HepG2 (cell line): ENCODE measurements around the gene ZNF607. TPM values are rescaled to one million over a fixed set of nuclear protein-coding genes. Genes with fewer than 3 reads are reported as not detected.
A peak's percentile ranks its signal among the peaks of the same experiment; 100 is the strongest.

ENCODE experiments used
- AHR ChIP-seq: IDR thresholded peaks from 2 replicates; pipeline ENCODE4 v1.6.1; 2018; ENCODE audit warnings: missing genetic modification reagents, missing compliant biosample characterization
- BHLHE40 ChIP-seq: IDR thresholded peaks from 2 replicates; pipeline ENCODE4 v1.6.1; 2011; ENCODE audit warnings: low read length, improper control_type of control experiment
- CEBPG ChIP-seq: IDR thresholded peaks from 2 replicates; pipeline ENCODE4 v1.6.1; 2016
- ELF3 ChIP-seq: IDR thresholded peaks from 2 replicates; pipeline ENCODE4 v1.6.1; 2016; ENCODE audit warnings: missing genetic modification reagents, missing compliant biosample characterization
- HMG20A ChIP-seq: IDR thresholded peaks from 2 replicates; pipeline ENCODE4 v1.6.1; 2016; ENCODE audit warnings: borderline replicate concordance
- JUNB ChIP-seq: sonication (generic); formaldehyde crosslinking; IDR thresholded peaks from 2 replicates; pipeline ENCODE4 v1.8.0; 2022; ENCODE audit warnings: missing genetic modification reagents, mild to moderate bottlenecking, borderline replicate concordance
- MTF1 ChIP-seq: sonication (generic); formaldehyde crosslinking; IDR thresholded peaks from 2 replicates; pipeline ENCODE4 v1.5.0; 2020; ENCODE audit warnings: missing genetic modification reagents
- MZF1 ChIP-seq: sonication (generic); formaldehyde crosslinking; IDR thresholded peaks from 2 replicates; pipeline ENCODE4 v1.8.1; 2023; ENCODE audit warnings: mild to moderate bottlenecking, missing genetic modification reagents, borderline replicate concordance
- ZMYM2 ChIP-seq: sonication (generic); formaldehyde crosslinking; IDR thresholded peaks from 2 replicates; pipeline ENCODE4 v1.8.0; 2022; ENCODE audit warnings: mild to moderate bottlenecking, missing genetic modification reagents
- ZMYM3 ChIP-seq: sonication (generic); formaldehyde crosslinking; IDR thresholded peaks from 2 replicates; pipeline ENCODE4 v1.5.1; 2020; ENCODE audit warnings: mild to moderate bottlenecking, missing genetic modification reagents
- ZNF354B ChIP-seq: sonication (generic); formaldehyde crosslinking; IDR thresholded peaks from 2 replicates; pipeline ENCODE4 v1.8.0; 2022; ENCODE audit warnings: mild to moderate bottlenecking, missing genetic modification reagents
- ZNF547 ChIP-seq: sonication (generic); formaldehyde crosslinking; IDR thresholded peaks from 2 replicates; pipeline ENCODE4 v1.5.1; 2020; ENCODE audit warnings: mild to moderate bottlenecking, missing genetic modification reagents
- ZNF605 ChIP-seq: sonication (generic); formaldehyde crosslinking; IDR thresholded peaks from 2 replicates; pipeline ENCODE4 v1.8.0; 2022; ENCODE audit warnings: mild to moderate bottlenecking, missing genetic modification reagents
- polyA plus RNA-seq, 8 experiments: library from polyadenylated mRNA; depleted of rRNA in 3 of 8; stranded (reverse) in 7 of 8; unstranded in 1 of 8; fragments of >200 nt; fragmentation: Illumina TruSeq in 4 of 8; extraction: Trizol in 4 of 8; gene quantifications; 2 replicates each; pipeline versions ENCODE4 v1.2.1 to v1.2.3, GENCODE V29; 2011 to 2016; ENCODE audit warnings: low read depth in 4 of 8, missing spikeins in 1 of 8, mixed read lengths in 1 of 8; ENCODE audit not compliant: insufficient read depth in 1 of 8
- total RNA-seq, 5 experiments: library from RNA; depleted of rRNA; stranded (reverse); fragments of >200 nt; fragmentation: Illumina TruSeq; extraction: Trizol; gene quantifications; 2 replicates each; pipeline ENCODE4 v1.2.3, GENCODE V29; 2016; ENCODE audit warnings: low read depth in 1 of 5
- TF ChIP-seq, protein P1 (sequence below), 2 experiments: fragments of 450-650 bp in 1 of 2; sonication (generic) in 1 of 2; formaldehyde crosslinking in 1 of 2; IDR thresholded peaks; 2 replicates each; pipeline versions ENCODE4 v1.6.1 to v1.8.0; 2016 to 2022; ENCODE audit warnings: antibody characterized with exemption in 1 of 2, mild to moderate bottlenecking in 1 of 2, missing genetic modification reagents in 1 of 2
- TF ChIP-seq, protein P2 (sequence below): sonication (generic); formaldehyde crosslinking; IDR thresholded peaks from 2 replicates; pipeline ENCODE4 v1.4.0; 2020; ENCODE audit warnings: low read depth, mild to moderate bottlenecking, missing genetic modification reagents
- TF ChIP-seq, protein P3 (sequence below): IDR thresholded peaks from 2 replicates; pipeline ENCODE4 v1.6.1; 2016; ENCODE audit warnings: mild to moderate bottlenecking

Gene ZNF607
- total and polyA plus RNA-seq, 2 of the 13 experiments (the other 11 are each of a cell fraction or from before 2014, with no cell fraction given): 3.8 to 8.3 TPM

DNA sequence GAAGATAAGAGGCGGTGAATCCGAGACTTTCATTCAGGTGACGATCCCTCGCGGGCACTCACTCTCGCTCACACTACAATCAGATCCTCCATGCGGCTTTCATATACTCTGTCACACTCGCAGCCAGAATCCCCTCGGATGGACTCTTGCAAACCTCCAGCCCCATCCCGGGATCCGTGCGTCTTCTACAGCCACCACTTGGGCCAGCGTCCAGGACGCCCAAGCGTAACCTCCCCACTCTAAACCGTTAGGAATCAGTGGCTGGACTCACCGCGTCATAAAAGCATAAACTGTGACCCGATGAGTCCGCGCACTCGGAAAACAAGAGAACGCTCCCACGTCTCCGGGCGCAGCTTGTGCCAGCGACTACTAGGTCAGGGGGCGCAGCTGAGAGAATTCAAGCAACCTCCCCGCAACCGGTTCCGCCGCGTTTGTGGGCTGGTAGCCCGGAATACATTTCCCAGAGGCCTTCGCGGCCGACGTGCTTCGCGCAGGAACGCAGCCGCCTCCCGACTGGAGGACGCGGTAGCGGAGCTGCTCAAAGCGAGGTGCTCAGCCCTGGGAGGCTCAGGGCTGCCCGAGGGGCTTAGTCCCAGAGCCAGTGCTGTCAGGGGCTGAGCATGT lies 27.6 kb downstream of the ZNF607 start (continued):
- TF ChIP-seq, protein P1, sequence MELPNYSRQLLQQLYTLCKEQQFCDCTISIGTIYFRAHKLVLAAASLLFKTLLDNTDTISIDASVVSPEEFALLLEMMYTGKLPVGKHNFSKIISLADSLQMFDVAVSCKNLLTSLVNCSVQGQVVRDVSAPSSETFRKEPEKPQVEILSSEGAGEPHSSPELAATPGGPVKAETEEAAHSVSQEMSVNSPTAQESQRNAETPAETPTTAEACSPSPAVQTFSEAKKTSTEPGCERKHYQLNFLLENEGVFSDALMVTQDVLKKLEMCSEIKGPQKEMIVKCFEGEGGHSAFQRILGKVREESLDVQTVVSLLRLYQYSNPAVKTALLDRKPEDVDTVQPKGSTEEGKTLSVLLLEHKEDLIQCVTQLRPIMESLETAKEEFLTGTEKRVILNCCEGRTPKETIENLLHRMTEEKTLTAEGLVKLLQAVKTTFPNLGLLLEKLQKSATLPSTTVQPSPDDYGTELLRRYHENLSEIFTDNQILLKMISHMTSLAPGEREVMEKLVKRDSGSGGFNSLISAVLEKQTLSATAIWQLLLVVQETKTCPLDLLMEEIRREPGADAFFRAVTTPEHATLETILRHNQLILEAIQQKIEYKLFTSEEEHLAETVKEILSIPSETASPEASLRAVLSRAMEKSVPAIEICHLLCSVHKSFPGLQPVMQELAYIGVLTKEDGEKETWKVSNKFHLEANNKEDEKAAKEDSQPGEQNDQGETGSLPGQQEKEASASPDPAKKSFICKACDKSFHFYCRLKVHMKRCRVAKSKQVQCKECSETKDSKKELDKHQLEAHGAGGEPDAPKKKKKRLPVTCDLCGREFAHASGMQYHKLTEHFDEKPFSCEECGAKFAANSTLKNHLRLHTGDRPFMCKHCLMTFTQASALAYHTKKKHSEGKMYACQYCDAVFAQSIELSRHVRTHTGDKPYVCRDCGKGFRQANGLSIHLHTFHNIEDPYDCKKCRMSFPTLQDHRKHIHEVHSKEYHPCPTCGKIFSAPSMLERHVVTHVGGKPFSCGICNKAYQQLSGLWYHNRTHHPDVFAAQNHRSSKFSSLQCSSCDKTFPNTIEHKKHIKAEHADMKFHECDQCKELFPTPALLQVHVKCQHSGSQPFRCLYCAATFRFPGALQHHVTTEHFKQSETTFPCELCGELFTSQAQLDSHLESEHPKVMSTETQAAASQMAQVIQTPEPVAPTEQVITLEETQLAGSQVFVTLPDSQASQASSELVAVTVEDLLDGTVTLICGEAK (IDR thresholded peaks at IDR 0.05): no peak
- TF ChIP-seq, protein P1 (CRISPR knock-in tag; IDR thresholded peaks at IDR 0.05): peak; percentile 18; the same call in 1 of the 2 replicates
- TF ChIP-seq MZF1 (CRISPR knock-in tag) (no peak), JUNB (CRISPR knock-in tag) (no peak), ELF3 (CRISPR knock-in tag) (0 out of 2 replicates have a peak, but pooled peaks have one; percentile 14), CEBPG (CRISPR knock-in tag) (peak; percentile 5; the same call in 1 of the 2 replicates), ZMYM3 (CRISPR knock-in tag) (0 out of 2 replicates have a peak, but pooled peaks have one; percentile 15), ZNF605 (CRISPR knock-in tag) (peak; percentile 95), ZNF354B (CRISPR knock-in tag) (no peak), MTF1 (CRISPR knock-in tag) (no peak), HMG20A (no peak), ZMYM2 (CRISPR knock-in tag) (peak; percentile 76), AHR (CRISPR knock-in tag) (0 out of 2 replicates have a peak, but pooled peaks have one; percentile 82), BHLHE40 (no peak), ZNF547 (CRISPR knock-in tag) (0 out of 2 replicates have a peak, but pooled peaks have one; percentile 27)
- TF ChIP-seq, protein P2, sequence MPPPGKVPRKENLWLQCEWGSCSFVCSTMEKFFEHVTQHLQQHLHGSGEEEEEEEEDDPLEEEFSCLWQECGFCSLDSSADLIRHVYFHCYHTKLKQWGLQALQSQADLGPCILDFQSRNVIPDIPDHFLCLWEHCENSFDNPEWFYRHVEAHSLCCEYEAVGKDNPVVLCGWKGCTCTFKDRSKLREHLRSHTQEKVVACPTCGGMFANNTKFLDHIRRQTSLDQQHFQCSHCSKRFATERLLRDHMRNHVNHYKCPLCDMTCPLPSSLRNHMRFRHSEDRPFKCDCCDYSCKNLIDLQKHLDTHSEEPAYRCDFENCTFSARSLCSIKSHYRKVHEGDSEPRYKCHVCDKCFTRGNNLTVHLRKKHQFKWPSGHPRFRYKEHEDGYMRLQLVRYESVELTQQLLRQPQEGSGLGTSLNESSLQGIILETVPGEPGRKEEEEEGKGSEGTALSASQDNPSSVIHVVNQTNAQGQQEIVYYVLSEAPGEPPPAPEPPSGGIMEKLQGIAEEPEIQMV (CRISPR knock-in tag): peak; percentile 81; the same call in 1 of the 2 replicates
- TF ChIP-seq, protein P3, sequence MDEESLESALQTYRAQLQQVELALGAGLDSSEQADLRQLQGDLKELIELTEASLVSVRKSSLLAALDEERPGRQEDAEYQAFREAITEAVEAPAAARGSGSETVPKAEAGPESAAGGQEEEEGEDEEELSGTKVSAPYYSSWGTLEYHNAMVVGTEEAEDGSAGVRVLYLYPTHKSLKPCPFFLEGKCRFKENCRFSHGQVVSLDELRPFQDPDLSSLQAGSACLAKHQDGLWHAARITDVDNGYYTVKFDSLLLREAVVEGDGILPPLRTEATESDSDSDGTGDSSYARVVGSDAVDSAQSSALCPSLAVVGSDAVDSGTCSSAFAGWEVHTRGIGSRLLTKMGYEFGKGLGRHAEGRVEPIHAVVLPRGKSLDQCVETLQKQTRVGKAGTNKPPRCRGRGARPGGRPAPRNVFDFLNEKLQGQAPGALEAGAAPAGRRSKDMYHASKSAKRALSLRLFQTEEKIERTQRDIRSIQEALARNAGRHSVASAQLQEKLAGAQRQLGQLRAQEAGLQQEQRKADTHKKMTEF (CRISPR knock-in tag): peak; percentile 82; the same call in 1 of the 2 replicates
